CD4-positive, alpha-beta T cell treated with Interferon alpha-2 for 1 hour (primary cell): ENCODE data around the gene NIM1K.
"Not testable (repeated sequence)": the region's sequence is repeated elsewhere in the genome, so short reads cannot be mapped to it uniquely, and the experiment has no call there.

Source experiments
- DNase-seq, 2 donors: peaks; one replicate each; pipeline ENCODE4 v3.0.0-alpha.2; 2020 to 2022

Gene NIM1K

DNA sequence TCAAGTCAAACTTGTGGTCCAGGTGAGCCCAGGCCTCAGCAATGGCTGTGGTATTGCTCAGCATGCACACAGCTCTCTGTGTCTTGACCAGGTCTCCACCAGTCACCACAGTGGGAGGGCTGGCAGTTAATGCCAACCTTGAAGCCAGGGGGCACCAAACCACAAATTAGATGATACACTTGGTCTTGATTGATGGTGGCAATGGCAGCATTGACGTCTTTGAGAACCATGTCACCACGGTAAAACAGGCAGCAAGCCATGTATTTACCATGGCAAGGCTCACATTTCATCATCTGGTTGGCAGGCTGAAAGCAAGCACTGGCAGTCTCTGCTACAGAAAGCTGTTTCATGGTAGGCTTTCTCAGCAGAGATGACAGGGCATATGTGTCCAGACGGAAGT, 40.0 kb downstream of the NIM1K start:
- peak in 1 of 2 donors; percentile 11 for DNase-seq

DNA sequence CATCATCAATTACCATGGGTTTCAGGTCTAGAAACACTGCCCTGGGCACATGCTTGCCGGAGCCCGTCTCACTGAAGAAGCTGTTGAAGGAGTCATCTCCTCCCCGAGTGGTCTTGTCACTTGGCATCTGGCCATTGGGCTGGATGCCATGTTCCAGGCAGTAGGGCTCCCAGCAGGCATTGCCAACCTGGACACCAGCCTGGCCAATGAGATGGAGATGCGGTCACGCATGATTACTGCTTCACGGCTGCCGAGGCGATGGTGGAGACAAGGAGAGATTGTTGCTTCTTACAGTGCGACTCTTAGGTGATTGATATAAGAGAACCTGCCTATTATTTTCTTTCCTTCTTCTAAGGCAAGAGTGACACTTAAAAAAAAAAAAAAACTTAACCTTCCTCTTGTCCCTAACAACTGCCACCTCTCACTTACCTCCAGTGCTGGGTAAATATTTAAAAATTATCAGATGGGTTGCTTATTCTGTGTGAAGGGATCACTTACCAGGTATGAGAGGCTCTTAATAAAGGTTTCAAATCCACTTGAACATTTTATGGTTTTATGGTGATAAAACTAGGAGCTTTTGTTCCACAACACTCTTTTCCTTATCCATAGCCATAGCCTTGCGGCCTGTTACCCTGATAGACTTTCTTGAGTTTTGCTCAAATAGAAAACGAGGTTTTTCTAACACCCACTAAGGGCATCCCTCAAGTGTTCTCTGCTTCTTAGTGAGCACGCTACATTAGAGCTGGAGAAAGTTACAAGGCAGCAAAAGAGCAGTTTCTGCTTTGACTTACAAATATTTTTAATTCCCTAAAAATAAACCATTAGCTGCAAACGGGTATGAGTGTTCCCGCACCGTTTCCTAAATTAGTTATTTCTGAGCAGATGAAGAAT, 41.2 kb downstream of the NIM1K start:
- no peak for DNase-seq

DNA sequence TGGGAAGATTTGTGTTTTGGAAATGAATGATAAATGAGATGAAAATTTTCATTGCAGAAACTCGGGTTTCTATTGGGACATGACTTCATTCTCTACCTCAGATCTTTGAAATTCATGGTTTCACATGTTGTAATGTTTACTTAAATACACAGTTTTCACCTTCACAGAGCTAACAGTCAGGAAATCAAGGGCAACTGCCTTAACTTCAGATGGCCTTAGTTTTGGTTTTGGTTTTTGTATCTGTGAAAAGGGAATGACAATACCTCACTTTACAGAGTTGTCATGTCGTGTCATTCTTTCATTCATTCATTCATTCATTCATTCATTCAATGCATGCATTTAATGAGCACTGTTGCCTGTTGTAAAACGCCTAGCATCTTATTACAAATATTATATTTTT, 41.9 kb downstream of the NIM1K start:
- no peak for DNase-seq

- no peak for DNase-seq
These were observed 44.8 kb downstream of the NIM1K start for GRCh38 chr5:43236653-43237355.

DNA sequence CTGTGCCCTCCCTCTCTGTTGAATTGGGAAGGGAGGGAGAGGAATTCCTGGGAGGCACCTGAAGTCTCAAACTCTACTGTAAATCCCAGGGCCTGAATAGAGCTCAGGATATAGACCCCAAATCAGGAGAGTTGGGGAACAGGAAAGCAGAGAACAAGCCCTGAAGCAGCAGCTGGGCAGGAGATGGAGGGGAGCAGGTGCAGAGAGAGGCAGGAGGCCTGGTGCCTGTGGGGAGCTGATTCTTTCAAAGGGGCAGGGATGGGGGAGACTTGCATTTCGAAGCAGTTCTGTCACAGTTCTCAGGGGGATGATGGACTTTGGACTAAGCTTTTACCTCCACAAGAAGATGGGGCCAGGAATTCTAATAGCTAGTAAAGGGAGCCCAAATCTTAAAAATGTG, 50.2 kb downstream of the NIM1K start:
- DNase-seq = no peak

DNA sequence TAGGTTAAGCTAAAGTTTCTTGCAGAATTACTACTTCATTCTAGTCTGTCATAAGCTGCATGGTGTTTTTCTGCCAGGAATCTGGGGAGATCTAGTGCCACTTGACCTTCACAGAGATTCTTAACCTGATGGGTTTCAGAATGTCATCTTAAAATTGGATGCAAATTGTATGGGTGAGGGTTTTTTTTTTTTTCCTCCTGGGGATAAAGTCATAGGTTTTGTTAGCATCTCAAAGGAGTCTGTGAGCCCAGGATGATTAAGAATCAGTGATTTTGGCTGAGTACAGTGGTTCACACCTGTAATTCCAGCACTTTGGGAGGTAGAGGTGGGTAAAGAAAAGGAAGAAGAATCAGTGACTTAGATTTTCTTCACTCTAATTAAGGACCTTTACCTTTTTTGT, 51.2 kb downstream of the NIM1K start:
- no peak for DNase-seq

- DNase-seq = no peak
These were observed 53.0 kb downstream of the NIM1K start for GRCh38 chr5:43244823-43245565.

DNA sequence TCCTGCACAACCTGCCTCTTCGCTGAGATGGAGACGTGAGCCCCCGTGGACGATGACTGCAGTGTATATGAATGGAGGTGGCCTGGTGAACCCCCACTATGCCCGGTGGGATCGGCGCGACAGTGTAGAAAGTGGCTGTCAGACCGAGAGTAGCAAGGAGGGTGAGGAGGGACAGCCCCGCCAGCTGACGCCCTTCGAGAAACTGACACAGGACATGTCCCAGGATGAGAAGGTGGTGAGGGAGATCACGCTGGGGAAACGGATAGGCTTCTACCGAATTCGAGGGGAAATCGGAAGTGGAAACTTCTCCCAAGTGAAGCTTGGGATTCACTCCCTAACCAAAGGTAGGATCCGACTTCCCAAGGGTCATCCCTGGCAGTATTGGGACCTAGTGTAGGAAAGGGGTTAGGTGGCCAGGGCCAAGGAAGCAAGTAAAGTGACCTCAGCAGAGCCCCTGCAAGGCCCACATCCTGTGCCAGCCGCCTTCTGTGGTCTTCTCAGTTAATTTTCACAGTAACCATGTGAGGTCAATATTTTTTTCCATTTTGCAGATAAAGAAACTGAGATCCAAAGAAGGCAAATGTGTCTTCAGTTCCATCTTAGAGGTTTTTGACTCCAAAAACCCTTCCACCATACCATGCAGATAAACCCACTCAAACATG, 53.8 kb downstream of the NIM1K start:
- no peak for DNase-seq

DNA sequence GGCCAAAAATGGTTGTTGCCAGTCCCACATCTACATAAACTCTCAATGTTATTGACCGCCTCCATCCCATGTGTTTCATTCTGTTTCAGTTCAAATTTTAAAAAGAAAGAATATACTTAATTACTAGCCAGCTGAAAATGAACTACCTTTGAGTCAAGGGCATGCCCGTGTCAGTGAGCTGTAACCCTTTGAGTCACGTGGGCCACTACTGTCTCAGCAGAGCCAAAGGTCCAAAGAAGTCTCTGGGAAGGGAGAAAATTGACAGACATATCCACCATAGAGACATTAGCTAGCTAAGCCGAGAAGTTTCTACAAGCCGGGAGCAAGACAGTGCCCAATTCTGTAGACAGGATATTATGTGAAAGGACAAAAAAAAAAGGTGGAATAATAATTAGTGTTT, 59.7 kb downstream of the NIM1K start:
- DNase-seq = no peak

DNA sequence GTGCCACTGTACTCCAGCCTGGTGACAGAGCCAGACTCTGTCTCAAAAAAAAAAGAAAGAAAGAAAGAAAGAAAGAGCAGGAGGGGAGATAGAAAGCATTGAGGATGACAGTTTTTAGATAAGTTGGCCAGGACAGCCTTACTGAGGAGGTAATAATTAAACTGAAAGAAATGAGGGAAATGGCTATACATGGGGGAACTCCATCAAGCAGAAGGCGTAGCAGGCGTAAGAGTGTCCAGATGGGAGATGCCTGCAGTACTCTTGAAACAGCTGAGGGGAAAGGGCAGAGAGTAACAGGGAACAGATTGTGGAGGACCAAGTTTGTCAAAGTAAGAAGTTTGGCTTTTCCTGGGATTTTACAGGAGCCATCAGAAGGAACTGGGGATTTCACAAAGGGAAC, 63.7 kb downstream of the NIM1K start:
- no peak for DNase-seq

DNA sequence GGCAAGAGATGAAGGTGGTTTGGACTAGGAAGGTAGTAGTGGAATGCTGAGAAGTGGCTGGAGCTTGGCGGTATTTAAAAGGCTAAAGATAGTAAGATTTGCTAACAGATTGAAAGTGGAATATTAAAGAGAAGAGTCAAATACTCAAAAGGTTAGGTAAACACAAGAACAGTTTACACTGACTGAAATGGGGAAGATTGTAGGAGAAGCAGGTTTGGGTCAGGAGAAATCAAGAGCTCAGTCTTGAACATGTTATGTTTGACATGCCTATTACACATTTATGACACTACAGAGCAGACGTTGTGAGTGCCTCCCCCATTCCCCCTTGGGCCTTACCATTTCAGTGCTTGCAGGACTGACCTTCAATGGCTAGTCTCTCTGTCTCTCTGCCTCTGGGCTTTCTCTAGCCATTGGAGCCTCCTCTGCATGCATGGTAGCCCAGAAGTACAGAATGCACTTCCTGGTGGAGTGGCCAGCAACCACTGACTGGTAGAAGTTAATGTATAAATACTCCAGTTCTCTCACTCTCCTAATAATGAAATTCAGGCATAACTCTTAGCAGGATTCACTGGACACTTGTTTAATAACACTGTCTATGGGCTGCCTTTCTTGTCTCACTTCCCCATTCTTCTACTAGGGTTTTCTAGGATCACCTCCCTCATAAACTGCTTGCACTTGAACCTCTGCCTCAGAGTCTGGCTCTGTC, 64.4 kb downstream of the NIM1K start:
- no peak for DNase-seq

DNA sequence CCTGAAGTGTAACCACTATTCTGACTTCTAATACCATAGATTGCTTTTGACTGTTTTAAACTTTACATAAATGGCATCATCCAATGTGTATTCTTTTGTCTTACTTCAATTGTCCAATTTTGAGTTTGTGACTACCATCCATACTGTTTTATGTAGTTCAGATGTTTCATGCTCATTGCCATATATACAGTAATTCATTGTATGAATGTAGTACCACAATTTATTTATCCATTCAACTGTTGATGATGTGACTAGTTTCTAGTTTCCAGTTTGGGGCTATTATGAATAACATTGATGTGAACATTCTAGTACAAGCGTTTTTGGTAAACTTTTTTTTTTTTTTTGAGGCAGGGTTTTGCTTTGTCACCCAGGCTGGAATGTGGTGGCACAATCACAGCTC, 66.1 kb downstream of the NIM1K start:
- no peak for DNase-seq

DNA sequence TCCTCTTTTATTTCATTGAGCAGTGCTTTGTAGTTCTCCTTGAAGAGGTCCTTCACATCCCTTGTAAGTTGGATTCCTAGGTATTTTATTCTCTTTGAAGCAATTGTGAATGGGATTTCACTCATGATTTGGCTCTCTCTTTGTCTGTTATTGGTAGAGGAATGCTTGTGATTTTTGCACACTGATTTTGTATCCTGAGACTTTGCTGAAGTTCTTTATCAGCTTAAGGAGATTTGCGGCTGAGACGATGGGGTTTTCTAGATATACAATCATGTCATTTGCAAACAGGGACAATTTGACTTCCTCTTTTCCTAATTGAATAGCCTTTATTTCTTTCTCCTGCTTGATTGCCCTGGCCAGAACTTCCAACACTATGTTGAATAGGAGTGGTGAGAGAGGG, 70.2 kb downstream of the NIM1K start:
- not testable (repeated sequence) for DNase-seq

- DNase-seq = no peak
These were observed 76.3 kb downstream of the NIM1K start for GRCh38 chr5:43268188-43268820.

DNA sequence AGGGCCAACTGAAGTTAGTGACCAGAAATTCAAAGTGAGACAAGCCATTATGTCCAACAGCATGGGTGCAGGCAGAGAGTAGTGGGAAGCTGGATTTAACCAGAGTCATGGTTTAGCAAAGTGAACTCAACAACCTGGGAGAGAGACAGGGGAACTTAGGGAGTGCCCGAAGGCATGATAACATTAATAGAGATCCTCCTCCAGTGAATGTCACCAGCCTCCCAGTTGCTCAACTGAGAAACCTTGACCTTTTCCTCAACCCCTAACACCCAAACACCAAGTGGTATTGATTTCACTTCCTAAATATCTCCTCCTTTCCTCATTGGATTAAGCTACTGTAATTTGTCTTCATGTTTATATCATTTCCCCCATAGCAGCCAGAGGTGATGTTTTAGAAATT, 78.6 kb downstream of the NIM1K start:
- no peak for DNase-seq

GRCh38 chr5:43273552-43273951, 81.5 kb downstream of the NIM1K start:
- DNase-seq = no peak

DNA sequence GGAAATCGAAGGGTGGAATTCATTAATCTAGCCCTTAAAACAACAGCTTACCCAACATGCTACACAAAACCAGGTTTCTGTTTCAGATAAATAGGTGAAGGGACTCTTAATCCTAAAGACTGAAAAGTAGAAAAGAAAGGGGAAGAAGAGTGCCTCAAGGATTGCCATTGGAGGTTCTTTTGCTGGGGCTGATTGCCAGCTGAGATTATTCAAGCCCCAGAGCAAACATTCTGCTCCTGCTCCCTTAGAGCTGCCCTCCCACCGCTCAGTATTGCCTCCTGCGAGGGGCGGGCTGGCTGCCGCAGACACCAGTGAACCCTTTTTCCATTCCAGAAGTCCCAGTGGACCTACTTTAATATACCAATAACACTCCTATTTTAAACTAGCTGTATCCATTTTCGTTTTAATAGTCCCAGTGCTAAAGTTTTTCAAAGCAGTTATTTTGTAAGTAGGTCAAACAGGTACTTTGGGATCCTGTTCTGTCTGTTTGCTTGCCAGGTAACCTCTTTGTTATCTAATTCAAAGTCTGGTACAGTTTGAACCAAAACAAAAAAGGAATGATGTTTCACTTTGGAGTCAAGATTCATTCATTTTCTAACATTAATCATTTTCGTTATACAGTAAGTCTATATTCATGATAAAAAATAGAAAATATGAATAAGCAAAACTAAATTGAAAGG, 82.5 kb downstream of the NIM1K start:
- no peak for DNase-seq

- no peak for DNase-seq
These were observed 83.4 kb downstream of the NIM1K start for GRCh38 chr5:43275391-43275790.

GRCh38 chr5:43279548-43280274, 87.7 kb downstream of the NIM1K start:
- no peak for DNase-seq

GRCh38 chr5:43281840-43282658, 90.0 kb downstream of the NIM1K start:
- DNase-seq = no peak
